SK-N-SH treated with all-trans-retinoic acid at 6 μM for 48 hours (cell line): ENCODE data around the gene POU2F3.

Source experiments
- CSRNP3 ChIP-seq: fragments of 250-450 bp; sonication (Bioruptor Pico); IDR thresholded peaks from 2 replicates; pipeline ENCODE4 v1.5.1; 2021; ENCODE audit warnings: mild to moderate bottlenecking, moderate library complexity
- GLIS3 ChIP-seq: fragments of 250-450 bp; sonication (Bioruptor Pico); IDR thresholded peaks from 2 replicates; pipeline ENCODE4 v1.5.0; 2020; ENCODE audit warnings: mild to moderate bottlenecking, moderate library complexity
- ISL1 ChIP-seq: fragments of 250-450 bp; sonication (Bioruptor Pico); IDR thresholded peaks from 2 replicates; pipeline ENCODE4 v2.1.2; 2022; ENCODE audit warnings: mild to moderate bottlenecking, moderate library complexity
- PATZ1 ChIP-seq: fragments of 250-450 bp; sonication (Bioruptor Pico); IDR thresholded peaks from 2 replicates; pipeline ENCODE4 v1.8.0; 2020; ENCODE audit warnings: mild to moderate bottlenecking, moderate library complexity, borderline replicate concordance
- POU6F1 ChIP-seq: fragments of 250-450 bp; sonication (Bioruptor Pico); IDR thresholded peaks from 2 replicates; pipeline ENCODE4 v1.8.0; 2021; ENCODE audit warnings: low read depth, mild to moderate bottlenecking, moderate library complexity, borderline replicate concordance
- SNAI2 ChIP-seq: fragments of 250-450 bp; sonication (Bioruptor Pico); IDR thresholded peaks from 2 replicates; pipeline ENCODE4 v1.5.0; 2020; ENCODE audit warnings: mild to moderate bottlenecking, moderate library complexity
- TOX ChIP-seq: fragments of 250-450 bp; sonication (Bioruptor Pico); IDR thresholded peaks from 2 replicates; pipeline ENCODE4 v1.8.0; 2021; ENCODE audit warnings: mild to moderate bottlenecking, moderate library complexity, borderline replicate concordance
- TSHZ2 ChIP-seq: fragments of 250-450 bp; sonication (Bioruptor Pico); IDR thresholded peaks from 2 replicates; pipeline ENCODE4 v1.5.0; 2020; ENCODE audit warnings: mild to moderate bottlenecking, moderate library complexity
- ZFP30 ChIP-seq: fragments of 450-650 bp; formaldehyde crosslinking; IDR thresholded peaks from 2 replicates; pipeline ENCODE4 v1.5.0; 2022; ENCODE audit warnings: mild to moderate bottlenecking, moderate library complexity
- ZNF565 ChIP-seq: fragments of 450-650 bp; formaldehyde crosslinking; conservative IDR thresholded peaks from 2 replicates; pipeline ENCODE4 v1.5.0; 2020; ENCODE audit warnings: low read depth, mild to moderate bottlenecking, moderate library complexity

GRCh38 chr11:120208777-120209176 lies 31.2 kb upstream of the POU2F3 start:
- TF ChIP-seq ZFP30 (CRISPR knock-in tag), result no peak
- TF ChIP-seq CSRNP3 (CRISPR knock-in tag), result no peak
- no peak for TF ChIP-seq PATZ1 (CRISPR knock-in tag)
- no peak for TF ChIP-seq GLIS3
- no peak for TF ChIP-seq ISL1 (CRISPR knock-in tag)
- no peak for TF ChIP-seq TSHZ2 (CRISPR knock-in tag)
- no peak for TF ChIP-seq SNAI2
- no peak for TF ChIP-seq POU6F1
- TF ChIP-seq TOX (CRISPR knock-in tag), result no peak
- TF ChIP-seq ZNF565 (CRISPR knock-in tag), result no peak
